Measurements from ENCODE around the gene ACLY.
"Not testable (repeated sequence)": the region's sequence is repeated elsewhere in the genome, so short reads cannot be mapped to it uniquely, and the experiment has no call there.

DNA sequence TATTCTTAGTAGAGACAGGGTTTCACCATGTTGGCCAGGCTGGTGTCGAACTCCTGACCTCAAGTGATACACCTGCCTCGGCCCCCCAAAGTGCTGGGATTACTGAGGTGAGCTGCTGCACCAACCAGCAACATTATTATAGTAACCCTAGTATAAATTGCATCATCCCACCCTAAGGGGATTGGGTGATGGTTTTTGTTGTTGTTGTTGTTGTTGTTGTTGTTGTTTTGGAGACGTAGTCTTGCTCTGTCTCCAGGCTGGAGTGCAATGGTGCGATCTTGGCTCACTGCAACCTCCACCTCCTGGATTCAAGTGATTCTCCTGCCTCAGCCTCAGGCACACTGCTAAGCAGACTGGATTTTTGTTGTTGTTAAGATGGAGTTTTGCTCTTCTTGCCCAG, 13.0 kb upstream of the ACLY start:
- TF ChIP-seq EZH2 (IDR thresholded peaks at IDR 0.05; ENCODE audit: low read depth, unreplicated experiment); CREB1 (CRISPR knock-in tag; IDR thresholded peaks at IDR 0.05; ENCODE audit: low read depth); EZH2phosphoT487 (IDR thresholded peaks at IDR 0.05; ENCODE audit: unreplicated experiment); POLR2AphosphoS5 (IDR thresholded peaks at IDR 0.05; ENCODE audit: low read depth); ZNF114 (CRISPR knock-in tag; IDR thresholded peaks at IDR 0.05); JUNB (IDR thresholded peaks at IDR 0.05; ENCODE audit: unreplicated experiment); STAT1 (IDR thresholded peaks at IDR 0.05; ENCODE audit: unreplicated experiment); ZNF331 (CRISPR knock-in tag; IDR thresholded peaks at IDR 0.05; ENCODE audit: low read depth): not testable (repeated sequence)
- TF ChIP-seq, protein P1, sequence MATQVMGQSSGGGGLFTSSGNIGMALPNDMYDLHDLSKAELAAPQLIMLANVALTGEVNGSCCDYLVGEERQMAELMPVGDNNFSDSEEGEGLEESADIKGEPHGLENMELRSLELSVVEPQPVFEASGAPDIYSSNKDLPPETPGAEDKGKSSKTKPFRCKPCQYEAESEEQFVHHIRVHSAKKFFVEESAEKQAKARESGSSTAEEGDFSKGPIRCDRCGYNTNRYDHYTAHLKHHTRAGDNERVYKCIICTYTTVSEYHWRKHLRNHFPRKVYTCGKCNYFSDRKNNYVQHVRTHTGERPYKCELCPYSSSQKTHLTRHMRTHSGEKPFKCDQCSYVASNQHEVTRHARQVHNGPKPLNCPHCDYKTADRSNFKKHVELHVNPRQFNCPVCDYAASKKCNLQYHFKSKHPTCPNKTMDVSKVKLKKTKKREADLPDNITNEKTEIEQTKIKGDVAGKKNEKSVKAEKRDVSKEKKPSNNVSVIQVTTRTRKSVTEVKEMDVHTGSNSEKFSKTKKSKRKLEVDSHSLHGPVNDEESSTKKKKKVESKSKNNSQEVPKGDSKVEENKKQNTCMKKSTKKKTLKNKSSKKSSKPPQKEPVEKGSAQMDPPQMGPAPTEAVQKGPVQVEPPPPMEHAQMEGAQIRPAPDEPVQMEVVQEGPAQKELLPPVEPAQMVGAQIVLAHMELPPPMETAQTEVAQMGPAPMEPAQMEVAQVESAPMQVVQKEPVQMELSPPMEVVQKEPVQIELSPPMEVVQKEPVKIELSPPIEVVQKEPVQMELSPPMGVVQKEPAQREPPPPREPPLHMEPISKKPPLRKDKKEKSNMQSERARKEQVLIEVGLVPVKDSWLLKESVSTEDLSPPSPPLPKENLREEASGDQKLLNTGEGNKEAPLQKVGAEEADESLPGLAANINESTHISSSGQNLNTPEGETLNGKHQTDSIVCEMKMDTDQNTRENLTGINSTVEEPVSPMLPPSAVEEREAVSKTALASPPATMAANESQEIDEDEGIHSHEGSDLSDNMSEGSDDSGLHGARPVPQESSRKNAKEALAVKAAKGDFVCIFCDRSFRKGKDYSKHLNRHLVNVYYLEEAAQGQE (IDR thresholded peaks at IDR 0.05; ENCODE audit: unreplicated experiment) = not testable (repeated sequence)
- TF ChIP-seq, protein P2, sequence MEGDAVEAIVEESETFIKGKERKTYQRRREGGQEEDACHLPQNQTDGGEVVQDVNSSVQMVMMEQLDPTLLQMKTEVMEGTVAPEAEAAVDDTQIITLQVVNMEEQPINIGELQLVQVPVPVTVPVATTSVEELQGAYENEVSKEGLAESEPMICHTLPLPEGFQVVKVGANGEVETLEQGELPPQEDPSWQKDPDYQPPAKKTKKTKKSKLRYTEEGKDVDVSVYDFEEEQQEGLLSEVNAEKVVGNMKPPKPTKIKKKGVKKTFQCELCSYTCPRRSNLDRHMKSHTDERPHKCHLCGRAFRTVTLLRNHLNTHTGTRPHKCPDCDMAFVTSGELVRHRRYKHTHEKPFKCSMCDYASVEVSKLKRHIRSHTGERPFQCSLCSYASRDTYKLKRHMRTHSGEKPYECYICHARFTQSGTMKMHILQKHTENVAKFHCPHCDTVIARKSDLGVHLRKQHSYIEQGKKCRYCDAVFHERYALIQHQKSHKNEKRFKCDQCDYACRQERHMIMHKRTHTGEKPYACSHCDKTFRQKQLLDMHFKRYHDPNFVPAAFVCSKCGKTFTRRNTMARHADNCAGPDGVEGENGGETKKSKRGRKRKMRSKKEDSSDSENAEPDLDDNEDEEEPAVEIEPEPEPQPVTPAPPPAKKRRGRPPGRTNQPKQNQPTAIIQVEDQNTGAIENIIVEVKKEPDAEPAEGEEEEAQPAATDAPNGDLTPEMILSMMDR (conservative IDR thresholded peaks at IDR 0.05; ENCODE audit: low read depth in 2 of 2) = not testable (repeated sequence)
- TF ChIP-seq, protein P3, sequence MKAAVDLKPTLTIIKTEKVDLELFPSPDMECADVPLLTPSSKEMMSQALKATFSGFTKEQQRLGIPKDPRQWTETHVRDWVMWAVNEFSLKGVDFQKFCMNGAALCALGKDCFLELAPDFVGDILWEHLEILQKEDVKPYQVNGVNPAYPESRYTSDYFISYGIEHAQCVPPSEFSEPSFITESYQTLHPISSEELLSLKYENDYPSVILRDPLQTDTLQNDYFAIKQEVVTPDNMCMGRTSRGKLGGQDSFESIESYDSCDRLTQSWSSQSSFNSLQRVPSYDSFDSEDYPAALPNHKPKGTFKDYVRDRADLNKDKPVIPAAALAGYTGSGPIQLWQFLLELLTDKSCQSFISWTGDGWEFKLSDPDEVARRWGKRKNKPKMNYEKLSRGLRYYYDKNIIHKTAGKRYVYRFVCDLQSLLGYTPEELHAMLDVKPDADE (IDR thresholded peaks at IDR 0.05) = not testable (repeated sequence)

Data from GM23338 (cell line).